HUDEP-2 (cell line): ENCODE measurements around the gene PPP5C.
A peak's percentile ranks its signal among the peaks of the same experiment; 100 is the strongest.
"Not testable (repeated sequence)": the region's sequence is repeated elsewhere in the genome, so short reads cannot be mapped to it uniquely, and the experiment has no call there.

Experiments used
- DNase-seq, 76 experiments: peaks; one replicate each; lab custom pipeline; 2025; ENCODE audit not compliant: unreplicated experiment in 76 of 76; lab: John Stamatoyannopoulos, UW

Gene PPP5C

DNA sequence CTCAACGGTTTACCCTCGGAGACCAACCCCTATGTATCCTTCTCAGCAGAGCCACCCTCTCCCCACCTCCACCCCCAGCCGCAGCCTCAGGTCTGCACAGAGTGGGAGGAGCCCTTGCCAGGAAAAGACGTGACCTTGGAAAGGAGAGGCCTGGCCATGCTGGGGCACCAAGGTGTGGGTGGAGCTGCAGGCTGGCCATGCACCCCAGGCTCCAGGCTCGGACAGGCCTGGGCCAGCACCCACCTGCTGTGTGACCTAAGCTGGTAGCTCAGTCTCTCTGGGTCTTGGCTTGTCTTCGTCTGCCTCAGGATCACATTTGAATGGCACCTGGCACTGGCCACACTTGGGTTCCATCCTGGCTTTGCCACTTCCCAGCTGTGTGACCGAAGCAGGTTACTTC, 37.0 kb downstream of the PPP5C start:
- DNase-seq = no peak

DNA sequence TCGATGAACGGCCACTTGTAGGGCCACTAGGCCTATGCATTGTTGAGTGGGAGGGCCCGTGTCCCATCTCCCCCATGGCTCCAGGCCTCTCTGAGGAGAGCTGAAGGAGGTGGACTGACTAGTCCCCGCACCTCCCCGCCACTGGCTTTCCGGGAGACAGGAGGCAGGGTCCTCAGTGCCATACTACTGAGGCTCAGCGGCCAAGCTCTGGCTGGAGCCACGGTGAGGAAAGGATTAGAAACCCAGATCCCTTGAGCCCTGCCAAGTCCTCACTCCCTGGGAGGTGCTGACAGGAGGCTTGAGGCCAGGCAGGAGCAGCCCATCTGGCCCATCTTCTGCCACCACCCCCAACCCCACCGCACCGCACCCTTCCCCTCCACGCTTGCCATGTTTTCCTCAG, 37.5 kb downstream of the PPP5C start:
- DNase-seq = no peak

DNA sequence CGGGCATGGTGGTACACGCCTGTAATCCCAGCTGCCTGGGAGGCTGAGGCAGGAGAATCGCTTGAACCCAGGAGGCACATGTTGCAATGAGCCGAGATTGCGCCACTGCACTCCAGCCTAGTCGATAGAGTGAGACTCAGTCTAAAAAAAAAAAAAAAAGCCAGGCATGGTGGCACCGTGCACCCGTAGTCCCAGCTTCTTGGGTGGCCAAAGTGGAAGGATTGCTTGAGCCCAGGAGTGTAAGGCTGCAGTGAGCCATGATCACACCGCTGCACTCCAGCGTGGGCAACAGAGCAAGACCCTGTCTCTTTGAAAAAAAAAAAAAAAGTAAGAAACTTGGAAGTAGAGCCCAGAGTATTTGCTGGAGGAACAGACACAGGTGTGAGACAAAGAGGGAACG, 38.7 kb downstream of the PPP5C start:
- no peak for DNase-seq

DNA sequence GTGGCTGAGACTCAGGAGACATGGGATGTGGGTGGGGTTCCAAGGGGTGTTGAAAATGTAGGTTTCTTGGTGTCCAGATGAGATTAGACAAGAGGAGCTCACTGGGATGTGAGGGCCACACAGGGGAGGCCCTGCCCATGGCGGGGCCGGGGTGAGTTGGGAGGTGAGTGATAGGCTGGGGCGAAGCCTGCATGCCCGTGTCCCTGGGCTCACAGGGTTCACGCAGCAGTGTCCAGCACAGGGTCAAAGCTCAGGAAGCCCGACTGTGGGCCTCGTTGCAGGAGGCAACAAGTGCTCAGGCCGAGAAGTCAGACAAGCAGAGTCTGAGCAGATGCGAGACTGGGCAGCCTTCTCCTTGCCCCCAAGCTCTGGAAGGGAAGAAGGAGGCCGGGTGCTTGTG, 39.3 kb downstream of the PPP5C start:
- no peak for DNase-seq

DNA sequence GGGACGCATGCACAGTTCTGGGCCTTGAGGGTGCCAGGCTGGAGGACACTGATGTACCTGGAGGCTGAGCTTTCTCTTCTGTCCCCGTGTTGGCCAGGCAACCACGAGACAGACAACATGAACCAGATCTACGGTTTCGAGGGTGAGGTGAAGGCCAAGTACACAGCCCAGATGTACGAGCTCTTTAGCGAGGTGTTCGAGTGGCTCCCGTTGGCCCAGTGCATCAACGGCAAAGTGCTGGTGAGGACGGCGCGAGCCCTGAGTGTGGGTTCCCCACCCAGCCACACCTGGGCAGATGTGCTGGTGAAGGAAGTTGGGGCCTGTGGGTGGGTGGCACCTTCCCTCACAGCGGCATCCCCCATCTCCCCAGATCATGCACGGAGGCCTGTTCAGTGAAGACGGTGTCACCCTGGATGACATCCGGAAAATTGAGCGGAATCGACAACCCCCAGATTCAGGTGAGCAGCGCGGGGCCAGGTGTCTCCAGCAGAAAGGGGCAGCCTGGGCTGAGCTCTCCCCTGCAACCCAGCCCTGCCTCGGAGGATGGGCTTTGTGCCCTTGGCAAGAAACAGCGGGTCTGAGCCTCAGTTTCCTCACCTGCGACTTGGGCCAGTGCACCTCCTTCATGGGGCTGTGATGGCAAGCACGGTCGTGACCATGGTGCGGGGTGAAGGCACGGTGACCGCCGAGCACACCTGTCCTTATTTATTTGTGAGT, 40.3 kb downstream of the PPP5C start:
- no peak for DNase-seq

DNA sequence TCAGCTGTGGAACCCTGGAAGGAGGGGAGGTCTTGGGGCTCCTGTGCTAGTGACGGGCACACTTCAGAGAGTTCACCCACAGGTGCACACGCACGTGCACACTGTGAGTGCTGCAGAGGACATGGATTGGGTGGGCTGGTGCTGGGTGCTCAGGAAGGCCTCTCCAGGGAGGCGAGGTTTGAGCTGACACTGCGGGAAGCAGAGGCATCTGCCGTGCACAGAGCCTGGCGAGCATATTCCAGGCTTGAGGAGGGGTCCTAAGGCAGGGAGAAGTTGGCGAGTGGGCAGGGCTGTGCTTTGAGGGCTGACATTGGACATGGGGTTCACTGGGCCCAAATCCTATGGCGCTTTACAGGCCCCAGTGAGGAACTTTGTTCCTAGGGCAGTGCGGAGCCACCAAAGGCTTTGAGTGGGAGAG, 40.8 kb downstream of the PPP5C start:
- DNase-seq = no peak

DNA sequence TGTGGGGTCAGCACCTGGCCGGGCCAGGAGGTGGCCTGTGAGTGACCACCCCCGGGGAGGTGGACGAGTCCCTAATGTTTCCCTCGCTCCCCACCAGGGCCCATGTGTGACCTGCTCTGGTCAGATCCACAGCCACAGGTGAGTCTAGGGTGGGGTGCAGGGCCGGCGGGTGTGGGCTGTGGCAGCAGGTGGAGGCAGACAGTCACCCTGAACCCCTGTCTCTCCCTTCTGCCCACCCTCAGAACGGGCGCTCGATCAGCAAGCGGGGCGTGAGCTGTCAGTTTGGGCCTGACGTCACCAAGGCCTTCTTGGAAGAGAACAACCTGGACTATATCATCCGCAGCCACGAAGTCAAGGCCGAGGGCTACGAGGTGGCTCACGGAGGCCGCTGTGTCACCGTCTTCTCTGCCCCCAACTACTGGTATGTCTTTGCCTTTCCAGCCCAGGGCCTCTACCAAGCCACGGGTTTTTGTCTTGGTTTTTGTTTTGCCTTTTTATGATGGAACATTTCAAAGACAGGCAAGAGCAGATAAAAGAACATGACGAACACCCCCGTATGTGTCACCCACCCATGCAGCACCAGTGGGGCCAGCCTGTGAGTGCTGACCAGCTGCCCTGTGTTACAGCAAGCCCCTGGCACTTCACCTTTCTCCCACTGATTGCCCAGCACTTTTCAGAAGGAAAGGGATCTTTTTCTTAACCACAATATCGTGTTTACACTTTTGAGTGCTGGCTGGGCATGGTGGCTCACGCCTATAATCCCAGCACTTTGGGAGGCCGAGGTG, 41.6 kb downstream of the PPP5C start:
- no peak for DNase-seq

DNA sequence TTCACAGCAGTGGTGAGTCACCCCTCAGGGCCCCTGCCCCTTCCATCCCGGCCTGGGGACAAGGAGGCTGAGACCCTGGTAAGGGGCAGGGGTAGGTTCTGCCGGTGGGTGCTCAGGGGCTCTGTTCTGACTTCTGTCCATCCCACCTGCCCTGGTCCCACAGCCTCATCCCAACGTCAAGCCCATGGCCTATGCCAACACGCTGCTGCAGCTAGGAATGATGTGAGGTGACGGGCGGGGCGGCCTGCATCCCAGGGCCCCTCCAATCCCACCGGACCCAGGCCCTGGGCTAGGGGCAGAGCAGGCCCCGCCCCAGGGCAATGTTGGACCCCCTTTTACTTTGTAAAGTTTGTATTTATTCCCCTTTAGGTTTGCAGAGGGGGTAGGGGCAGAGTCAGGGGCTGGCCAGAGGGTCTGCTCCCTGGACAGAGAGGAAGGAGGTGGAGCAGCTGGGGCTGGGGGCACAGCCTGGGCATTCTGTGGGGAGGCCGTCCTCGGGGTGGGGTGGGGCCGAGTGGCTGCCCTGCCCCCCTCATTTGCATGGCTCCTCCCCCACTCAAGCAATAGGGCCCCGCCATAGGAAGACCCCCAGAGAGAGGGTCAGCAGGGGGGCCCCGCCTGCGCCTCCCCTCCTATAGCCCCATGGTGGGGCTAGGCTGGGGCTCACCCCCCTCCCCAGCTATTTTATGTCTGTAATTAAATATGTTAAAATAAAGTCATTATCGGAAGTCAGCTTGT, 43.4 kb downstream of the PPP5C start:
- DNase-seq = no peak

DNA sequence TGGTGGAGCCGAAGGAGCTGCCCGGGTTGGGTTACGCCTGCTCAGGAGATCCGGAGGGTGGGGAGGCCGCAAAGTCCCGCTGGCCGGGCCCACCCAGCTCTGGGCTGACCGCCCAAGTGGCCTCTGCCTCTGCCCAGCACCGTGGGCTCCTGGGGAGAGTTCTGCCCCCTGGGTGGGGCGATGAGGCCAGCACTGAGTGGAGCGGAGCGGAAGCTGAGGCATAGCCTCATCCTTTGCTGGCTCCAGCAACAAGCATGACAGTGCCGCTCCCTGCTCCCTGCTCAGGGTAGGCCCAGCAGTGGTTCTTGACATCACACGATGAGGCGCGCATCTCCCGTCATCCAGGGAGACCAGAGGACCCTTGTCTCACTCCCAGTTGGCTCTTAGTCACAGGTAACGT, 44.0 kb downstream of the PPP5C start:
- DNase-seq = no peak

DNA sequence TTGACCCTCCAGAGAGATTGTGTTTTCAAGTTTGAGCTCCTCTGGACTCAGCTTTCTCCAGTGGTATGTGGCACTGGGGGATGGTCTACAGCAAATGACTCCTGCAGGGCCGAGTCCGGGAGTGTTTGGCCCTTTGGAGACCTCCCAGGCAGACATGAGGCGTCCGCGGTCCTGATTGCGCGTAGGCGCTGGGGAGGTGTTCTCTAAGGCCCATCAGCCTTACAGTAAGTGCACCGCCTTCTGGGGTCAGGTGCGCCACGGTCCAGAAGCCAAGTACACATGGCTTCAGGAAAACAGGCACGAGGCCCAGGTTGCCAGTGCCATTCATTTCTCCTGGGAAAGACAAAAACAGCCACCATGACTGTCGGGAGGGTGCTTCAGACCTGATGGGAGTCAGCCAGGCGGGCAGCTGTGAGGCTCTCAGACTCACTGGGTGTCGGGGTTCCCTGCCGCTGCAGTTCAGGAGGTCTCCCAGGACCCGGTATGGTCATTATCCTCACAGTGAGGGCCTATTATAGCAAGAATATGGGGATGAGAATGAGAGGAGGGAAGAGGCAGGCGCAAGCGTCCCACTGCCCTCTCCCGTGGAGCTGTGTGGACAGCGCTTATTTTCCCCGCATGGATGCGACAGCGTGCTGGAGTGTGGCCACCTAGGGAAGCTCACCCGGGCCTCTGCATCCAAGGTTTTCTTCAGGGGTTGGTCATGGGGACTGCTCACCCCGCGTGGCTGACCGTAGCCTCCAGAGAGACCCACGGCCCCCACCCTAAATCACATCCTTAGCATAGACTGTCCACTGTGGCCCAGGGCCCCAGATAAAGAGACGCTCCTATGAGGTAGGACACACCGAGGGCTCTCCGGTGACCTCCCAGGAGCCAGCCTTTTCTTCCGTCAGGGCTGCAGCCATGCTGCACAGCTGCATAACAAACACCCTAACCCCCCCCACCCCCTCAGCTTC, 44.7 kb downstream of the PPP5C start:
- DNase-seq = no peak

DNA sequence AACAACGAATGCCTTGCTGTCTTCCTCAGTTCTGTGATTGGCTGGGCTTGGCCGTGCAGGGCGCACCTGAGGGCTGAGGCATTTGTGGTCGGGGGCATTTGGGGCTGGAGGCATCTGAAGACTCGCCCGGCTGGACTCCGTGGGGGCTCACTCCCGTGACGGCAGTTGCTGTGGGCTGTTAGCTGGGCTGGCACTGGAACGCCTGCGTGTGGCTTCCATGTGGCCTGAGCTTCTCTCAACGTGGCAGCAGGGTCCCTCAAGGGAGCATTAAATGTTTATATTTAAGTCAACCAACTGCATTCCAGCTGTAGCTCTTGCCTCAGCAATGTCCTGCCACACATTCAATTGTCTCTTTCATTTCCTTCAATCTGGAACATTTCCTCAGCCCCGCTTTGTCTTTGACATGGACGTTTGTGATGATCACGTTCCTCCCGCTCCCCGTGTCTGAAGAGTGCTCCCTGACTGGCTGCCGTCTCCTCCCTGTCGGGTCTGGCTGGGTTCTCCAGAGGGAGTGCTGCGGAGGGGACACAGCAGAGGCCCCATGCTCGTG, 45.4 kb downstream of the PPP5C start:
- DNase-seq = no peak

DNA sequence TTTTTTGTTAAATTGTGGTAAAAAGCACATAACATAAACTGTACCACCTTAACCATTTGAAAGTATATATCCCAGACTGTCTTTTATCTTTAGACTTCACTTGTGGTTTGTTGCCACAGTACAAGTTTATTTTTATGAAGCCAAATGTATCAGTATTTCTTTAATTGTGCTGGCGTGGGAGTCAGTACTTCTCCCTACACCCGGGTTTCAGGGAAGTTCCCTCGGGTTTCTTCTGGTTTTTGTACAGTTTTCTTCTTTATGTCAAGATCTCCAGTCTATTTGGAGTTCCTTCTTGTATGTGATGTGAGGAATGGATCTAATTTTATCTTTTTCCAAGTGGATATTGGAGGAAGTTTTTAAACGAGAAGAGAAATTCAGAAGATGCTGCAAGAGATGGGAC, 46.0 kb downstream of the PPP5C start:
- DNase-seq = no peak

DNA sequence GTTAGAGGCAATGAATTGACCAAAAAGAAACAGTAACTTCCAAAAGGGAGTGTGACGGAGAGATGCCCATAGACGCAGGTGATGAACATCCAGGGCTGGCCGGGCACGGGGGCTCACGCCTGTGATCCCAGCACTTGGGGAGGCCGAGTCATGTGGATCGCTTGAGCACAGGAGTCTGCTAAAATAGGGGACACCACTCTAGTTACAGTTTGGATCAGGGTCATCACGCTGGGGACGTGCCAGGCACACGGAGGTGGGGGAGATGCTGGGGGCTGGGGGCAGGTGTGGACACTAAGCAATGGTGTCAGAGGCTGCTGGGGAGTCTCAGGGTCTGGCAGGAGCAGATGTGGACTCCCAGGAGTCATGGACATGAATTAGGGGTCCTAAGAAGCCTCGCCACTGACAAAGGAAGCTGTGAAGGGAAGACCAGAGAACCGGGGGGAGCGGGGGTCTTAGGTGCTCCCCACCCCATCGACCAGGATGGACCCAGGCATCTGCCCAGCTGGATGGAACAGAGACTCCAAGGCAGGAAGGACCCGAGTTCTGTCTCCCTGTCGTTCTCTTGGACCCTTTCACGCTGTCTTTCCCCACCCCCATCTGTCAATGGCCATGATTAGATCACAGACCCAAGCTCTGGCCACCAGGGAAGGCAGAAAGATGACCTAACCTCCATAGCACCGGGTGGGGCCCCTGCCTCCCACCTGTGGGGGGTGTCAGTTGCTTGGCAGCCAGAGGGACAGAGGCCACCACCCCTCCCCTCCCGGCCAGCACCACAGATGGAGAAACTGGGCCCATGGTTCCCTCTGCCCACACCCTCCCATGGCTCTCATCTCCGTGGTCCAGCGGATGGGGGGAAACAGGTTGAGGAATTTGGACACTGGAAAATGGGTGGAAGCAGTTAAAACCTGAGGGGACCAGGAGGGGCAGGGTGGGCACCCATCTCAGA, 46.8 kb downstream of the PPP5C start:
- DNase-seq = peak in 1 of 76 experiments; percentile 10

DNA sequence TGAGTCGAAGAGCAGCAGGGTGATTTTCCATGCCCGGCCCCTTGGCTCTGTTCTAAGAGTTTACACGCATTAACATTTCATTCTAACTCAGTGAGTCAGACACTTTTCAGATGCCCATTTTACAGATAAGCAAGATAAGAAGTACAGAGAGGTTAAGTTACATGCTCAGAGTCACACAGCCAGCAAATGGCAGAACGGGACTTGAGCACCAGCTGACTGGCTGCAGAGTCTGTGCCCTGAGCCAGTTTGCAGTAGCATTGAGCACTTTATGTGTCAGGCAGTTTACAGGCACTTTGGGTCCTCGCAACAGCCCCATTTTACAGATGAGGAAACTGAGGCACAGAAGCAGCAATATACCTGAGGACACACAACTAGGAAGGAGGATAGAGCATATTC, 47.5 kb downstream of the PPP5C start:
- peak in 1 of 76 experiments; percentile 6 for DNase-seq

DNA sequence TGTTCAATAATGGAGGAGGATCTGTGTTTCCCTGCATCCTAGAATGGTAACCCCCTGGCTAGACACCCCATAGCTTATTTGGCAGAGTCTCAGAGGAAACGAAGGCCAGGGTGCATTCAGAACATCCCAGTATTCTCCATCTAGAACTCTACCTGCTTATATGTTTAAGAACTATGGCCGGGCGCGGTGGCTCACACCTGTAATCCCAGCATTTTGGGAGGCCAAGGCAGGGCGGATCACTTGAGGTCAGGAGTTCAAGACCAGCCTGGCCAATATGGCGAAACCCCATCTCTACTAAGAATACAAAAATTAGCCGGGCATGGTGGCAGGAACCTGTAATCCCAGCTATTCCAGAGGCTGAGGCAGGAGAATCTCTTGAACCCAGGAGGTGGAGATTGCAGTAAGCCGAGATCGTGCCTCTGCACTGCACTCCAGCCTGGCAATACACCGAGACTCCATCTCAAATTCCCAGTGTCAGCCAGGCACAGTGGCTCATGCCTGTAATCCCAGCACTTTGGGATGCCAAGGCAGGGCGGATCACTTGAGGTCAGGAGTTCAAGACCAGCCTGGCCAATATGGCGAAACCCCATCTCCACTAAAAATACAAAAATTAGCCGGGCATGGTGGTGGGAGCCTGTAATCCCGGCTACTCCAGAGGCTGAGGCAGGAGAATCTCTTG, 51.1 kb downstream of the PPP5C start:
- not testable (repeated sequence) for DNase-seq

DNA sequence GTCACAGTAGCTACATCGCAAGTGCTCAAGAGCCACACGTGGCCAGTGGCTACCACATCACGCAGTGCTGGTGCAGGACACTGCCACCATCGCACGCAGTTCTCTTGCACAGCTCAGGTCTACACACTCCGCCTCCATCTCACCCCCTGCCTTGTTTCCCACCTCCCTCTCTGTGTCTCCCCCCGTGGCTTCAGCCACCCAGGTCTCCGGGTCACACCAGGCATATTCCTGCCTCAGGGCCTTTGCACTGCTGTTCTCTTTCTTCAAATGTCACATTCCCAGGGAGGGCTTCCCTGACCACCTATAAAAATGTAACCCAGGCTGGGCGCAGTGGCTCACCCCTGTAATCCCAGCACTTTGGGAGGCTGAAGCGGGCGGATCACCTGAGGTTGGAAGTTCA, 55.8 kb downstream of the PPP5C start:
- DNase-seq = no peak

DNA sequence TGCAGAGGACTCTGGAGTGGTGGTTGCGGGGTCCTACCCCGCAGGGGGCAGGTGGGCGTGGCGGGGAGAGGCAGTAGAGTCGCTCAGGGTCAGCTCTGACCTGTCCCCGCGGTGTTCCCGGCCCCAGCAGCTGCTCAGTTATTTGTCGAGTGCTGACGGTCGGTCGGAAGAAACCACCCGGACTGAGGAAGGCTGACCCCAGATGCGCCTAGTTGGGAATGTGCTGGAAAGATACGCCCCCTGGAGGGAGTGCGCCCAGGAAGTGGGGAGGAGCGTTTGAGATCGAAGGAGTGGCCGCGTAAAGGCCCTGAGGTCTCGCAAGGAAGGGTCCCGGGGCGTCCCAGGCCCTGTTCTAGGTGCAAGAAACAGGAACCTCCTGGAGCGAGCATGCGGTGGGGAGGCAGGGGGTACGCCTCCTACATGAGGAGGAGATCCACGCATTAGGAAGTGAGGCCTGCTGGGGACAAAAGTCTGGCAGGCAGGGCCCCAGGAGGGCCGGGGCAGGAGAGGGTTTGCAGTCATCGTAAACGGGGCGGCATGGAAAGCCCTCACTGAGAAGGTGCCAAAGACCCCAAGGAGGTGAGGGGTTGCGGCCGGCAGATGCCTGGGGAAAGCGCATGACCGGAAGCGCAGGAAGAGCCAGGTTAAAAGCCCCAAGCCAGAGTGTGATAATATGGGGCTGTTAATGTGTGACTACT, 57.3 kb downstream of the PPP5C start:
- DNase-seq = no peak
